ENCODE measurements around the gene SPTA1. TPM values are rescaled to one million over a fixed set of nuclear protein-coding genes. Genes with fewer than 3 reads are reported as not detected.
A peak's percentile ranks its signal among the peaks of the same experiment; 100 is the strongest.

Gene SPTA1
- total RNA-seq (2013) = 0.31 TPM
- polyA plus RNA-seq (under 1 TPM in 2 of 3 donors, not detected in 1; 0.19 to 0.28 TPM), polyA minus RNA-seq (0.08 and 0.42 TPM in 2 replicates), total RNA-seq (0.59 to 8.6 (median 1.8) reads per million in 11 experiments)

DNA sequence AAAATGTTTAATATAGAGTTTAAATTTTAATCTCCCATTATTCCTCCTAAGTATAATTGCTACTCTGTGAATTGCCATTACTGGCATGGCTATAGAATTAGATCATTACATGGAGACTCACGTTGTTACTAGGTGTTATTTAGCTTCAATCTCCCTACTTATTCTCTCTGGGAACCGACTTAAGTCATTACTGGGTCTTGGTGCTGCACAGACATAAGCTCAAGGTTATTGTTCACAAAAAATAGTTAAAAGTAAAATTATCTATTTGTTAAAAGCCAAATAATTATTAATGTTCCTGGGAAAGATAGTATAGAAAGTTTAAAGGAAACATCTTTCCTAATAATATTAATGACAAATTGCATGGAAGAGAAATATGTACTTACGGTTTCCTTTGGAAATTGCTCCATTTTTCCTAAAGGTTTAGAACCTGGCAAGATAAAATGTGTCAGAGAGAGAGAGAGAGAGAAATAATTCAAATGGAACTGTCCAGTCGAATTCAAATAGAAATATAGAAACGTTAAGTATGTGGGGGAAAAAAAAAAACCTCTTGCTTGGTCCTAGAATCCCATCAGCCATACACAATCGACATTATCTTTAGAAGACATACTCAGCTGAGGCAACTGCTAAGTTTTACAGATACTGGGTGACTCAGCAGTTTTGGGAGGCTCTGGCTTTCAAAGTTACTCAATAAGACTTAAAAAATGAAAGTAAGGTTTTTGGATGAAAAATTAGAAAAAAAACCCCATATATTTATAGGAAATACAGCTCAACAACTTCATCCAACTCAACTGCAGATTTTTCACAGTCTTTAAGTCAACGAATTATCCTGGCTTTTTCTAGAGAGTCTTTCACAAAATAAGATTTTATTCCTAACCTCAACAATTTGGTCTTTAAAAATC, at the start of gene SPTA1:
SPTA1 (minus strand) TSS at position 605 of the 899 bp plus-strand sequence; CDS start at position 407, 198 bp downstream.
- no peaks in the 10 kb centered on the region for H3K36me3 Mint-ChIP-seq
- H3K9ac ChIP-seq (ENCODE audit: insufficient read depth, low read length, poor library complexity, severe bottlenecking) = no peak within 1 kb of the TSS
- no peaks in the 10 kb centered on the region for H3K79me2 ChIP-seq (ENCODE audit: insufficient read depth, low read length)
- H3K27me3 Mint-ChIP-seq (ENCODE audit: low read depth in 3 of 3) = peaks cover 0 to 1% (median 0%) of the 10 kb centered on the region in 3 donors
- H2AFZ ChIP-seq (ENCODE audit: insufficient read depth, low read depth, low read length, poor library complexity, severe bottlenecking) = no peak within 1 kb of the TSS
- H3K27me3 ChIP-seq (ENCODE audit: control insufficient read depth in 2 of 2, insufficient read depth in 2 of 2, low read length in 2 of 2) = no peaks in the 10 kb centered on the region
- intact Hi-C loops (cut with micrococcal nuclease) = no loop called here
- no peaks in the 10 kb centered on the region for H4K20me1 ChIP-seq (ENCODE audit: insufficient read depth, low read length)
- H3K4me3 Mint-ChIP-seq = no peak within 1 kb of the TSS
- no peak within 1 kb of the TSS for H3K4me3 ChIP-seq (replicated peaks in 1 of 3; ENCODE audit: low read depth in 2 of 3, low read length in 3 of 3)
- no peaks in the 10 kb centered on the region for H3K36me3 ChIP-seq (replicated peaks in 1 of 2; ENCODE audit: control insufficient read depth in 1 of 2, insufficient read depth in 2 of 2, low read length in 2 of 2)
- H3K27ac Mint-ChIP-seq = peak within 1 kb of the TSS in 3 of 7 donors; percentile 14 to 36 (median 25)
- H3K4me2 ChIP-seq (replicated peaks; ENCODE audit: extremely low read depth, low read length, poor library complexity, severe bottlenecking) = peak within 1 kb of the TSS; percentile 17
- no peaks in the 10 kb centered on the region for H3K9me3 ChIP-seq (replicated peaks in 1 of 2; ENCODE audit: control insufficient read depth in 1 of 2, insufficient read depth in 1 of 2, low read length in 2 of 2)
- TF ChIP-seq, protein P1, sequence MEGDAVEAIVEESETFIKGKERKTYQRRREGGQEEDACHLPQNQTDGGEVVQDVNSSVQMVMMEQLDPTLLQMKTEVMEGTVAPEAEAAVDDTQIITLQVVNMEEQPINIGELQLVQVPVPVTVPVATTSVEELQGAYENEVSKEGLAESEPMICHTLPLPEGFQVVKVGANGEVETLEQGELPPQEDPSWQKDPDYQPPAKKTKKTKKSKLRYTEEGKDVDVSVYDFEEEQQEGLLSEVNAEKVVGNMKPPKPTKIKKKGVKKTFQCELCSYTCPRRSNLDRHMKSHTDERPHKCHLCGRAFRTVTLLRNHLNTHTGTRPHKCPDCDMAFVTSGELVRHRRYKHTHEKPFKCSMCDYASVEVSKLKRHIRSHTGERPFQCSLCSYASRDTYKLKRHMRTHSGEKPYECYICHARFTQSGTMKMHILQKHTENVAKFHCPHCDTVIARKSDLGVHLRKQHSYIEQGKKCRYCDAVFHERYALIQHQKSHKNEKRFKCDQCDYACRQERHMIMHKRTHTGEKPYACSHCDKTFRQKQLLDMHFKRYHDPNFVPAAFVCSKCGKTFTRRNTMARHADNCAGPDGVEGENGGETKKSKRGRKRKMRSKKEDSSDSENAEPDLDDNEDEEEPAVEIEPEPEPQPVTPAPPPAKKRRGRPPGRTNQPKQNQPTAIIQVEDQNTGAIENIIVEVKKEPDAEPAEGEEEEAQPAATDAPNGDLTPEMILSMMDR (IDR thresholded peaks at IDR 0.05) = no peak
- H3K27ac ChIP-seq (ENCODE audit: low read depth in 1 of 2, low read length in 2 of 2) = no peak within 1 kb of the TSS
- H3K9me3 Mint-ChIP-seq = peaks cover 3 to 8% (median 7%) of the 10 kb centered on the region in 7 donors
- peak; percentile 46 to 67 (median 62) for DNase-seq
- peaks cover 9 to 20% of the 10 kb centered on the region in 2 donors for H3K4me1 ChIP-seq (ENCODE audit: control insufficient read depth in 1 of 2, insufficient read depth in 2 of 2, low read length in 2 of 2)
- WGBS (ENCODE audit: insufficient coverage) = no CpG with 5 or more reads among the region's 7 CpGs
- peaks cover 14% of the 10 kb centered on the region for H3K4me1 Mint-ChIP-seq

DNA sequence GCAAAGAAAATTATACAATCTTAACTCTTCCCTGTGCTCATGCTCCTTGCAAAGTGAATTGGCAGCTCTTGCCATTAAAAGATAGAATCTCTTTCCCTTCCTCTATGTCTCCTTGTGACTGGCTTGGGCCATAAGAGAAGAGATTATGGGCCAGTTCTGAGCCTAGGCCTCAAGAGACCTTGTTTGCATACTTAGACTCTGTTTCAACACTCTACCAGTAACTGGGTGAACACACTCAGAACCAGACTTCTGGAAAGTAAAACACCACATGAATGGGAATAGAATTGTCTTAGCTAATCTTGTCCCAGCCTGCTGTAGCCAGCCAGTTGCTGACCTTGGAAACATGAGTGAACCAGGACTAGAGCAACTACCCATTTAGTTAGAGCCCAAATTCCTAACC, 49.3 kb upstream of the SPTA1 start:
- H3K9me3 Mint-ChIP-seq = peaks cover 0 to 2% (median 0%) of the 10 kb centered on the region in 7 donors
- H3K4me1 Mint-ChIP-seq = no peaks in the 10 kb centered on the region
- no peak overlapping the region for H3K4me3 Mint-ChIP-seq
- Histone ChIP-seq H3K4me1 (ENCODE audit: control insufficient read depth in 1 of 2, insufficient read depth in 2 of 2, low read length in 2 of 2) (no peaks in the 10 kb centered on the region), H3K79me2 (ENCODE audit: insufficient read depth, low read length) (no peaks in the 10 kb centered on the region), H3K27ac (ENCODE audit: low read depth in 1 of 2, low read length in 2 of 2) (no peak overlapping the region), H4K20me1 (ENCODE audit: insufficient read depth, low read length) (no peaks in the 10 kb centered on the region), H3K27me3 (ENCODE audit: control insufficient read depth in 2 of 2, insufficient read depth in 2 of 2, low read length in 2 of 2) (no peaks in the 10 kb centered on the region), H3K9me3 (replicated peaks in 1 of 2; ENCODE audit: control insufficient read depth in 1 of 2, insufficient read depth in 1 of 2, low read length in 2 of 2) (no peaks in the 10 kb centered on the region), H3K36me3 (replicated peaks in 1 of 2; ENCODE audit: control insufficient read depth in 1 of 2, insufficient read depth in 2 of 2, low read length in 2 of 2) (no peaks in the 10 kb centered on the region), H3K4me2 (replicated peaks; ENCODE audit: extremely low read depth, low read length, poor library complexity, severe bottlenecking) (no peak overlapping the region), H3K9ac (ENCODE audit: insufficient read depth, low read length, poor library complexity, severe bottlenecking) (no peak overlapping the region), H3K4me3 (replicated peaks in 1 of 3; ENCODE audit: low read depth in 2 of 3, low read length in 3 of 3) (no peak overlapping the region), H2AFZ (ENCODE audit: insufficient read depth, low read depth, low read length, poor library complexity, severe bottlenecking) (no peak overlapping the region)
- intact Hi-C loops (cut with micrococcal nuclease) = no loop called here
- no peaks in the 10 kb centered on the region for H3K36me3 Mint-ChIP-seq
- TF ChIP-seq, protein P1 (IDR thresholded peaks at IDR 0.05) = no peak
- no peak overlapping the region for H3K27ac Mint-ChIP-seq
- H3K27me3 Mint-ChIP-seq (ENCODE audit: low read depth in 3 of 3) = peaks cover 0 to 1% (median 0%) of the 10 kb centered on the region in 3 donors
- DNase-seq = no peak

Measured in CD14-positive monocyte (primary cell).